Bronchial epithelial cell (primary cell): ENCODE results near the gene ARAP3. TPM values are rescaled to one million over a fixed set of nuclear protein-coding genes. Genes with fewer than 3 reads are reported as not detected.

Experiments
- DNase-seq: peaks from one replicate; pipeline ENCODE4 v3.0.0-alpha.2; 2010; ENCODE audit warnings: low read depth
- FAIRE-seq: peaks from 2 replicates; lab custom pipeline; 2011; peaks lifted over from hg19 to GRCh38; lab: Jason Lieb, UNC
- H3K27me3 ChIP-seq: 2 replicates; pipeline ENCODE4 v1.5.1; 2011; ENCODE audit warnings: low read length; ENCODE audit not compliant: control insufficient read depth, insufficient read depth
- H3K36me3 ChIP-seq: 2 replicates; pipeline ENCODE4 v1.5.1; 2011; ENCODE audit warnings: low read length; ENCODE audit not compliant: control insufficient read depth, insufficient read depth
- H3K4me3 ChIP-seq: 2 replicates; pipeline ENCODE4 v1.5.1; 2011; ENCODE audit warnings: mild to moderate bottlenecking, low read depth, low read length, control low read depth
- CTCF ChIP-seq: IDR thresholded peaks from 2 replicates; pipeline ENCODE4 v1.5.1; 2011; ENCODE audit warnings: mild to moderate bottlenecking, moderate library complexity, low read length, control low read depth, inconsistent platforms; ENCODE audit not compliant: insufficient read depth, severe bottlenecking
- total RNA-seq: library from RNA; depleted of rRNA; stranded (reverse); fragments of >200 nt; gene quantifications from 2 replicates; pipeline ENCODE4 v1.2.1, GENCODE V29; 2014

The ARAP3 gene
- total RNA-seq, 1 donor from 2014 or later: 3.7 TPM

GRCh38 chr5:141691286-141691866, 9.3 kb upstream of the ARAP3 start:
- no peak for FAIRE-seq
- peaks cover 2% of the 10 kb centered on the region for H3K27me3 ChIP-seq
- no peaks in the 10 kb centered on the region for H3K36me3 ChIP-seq
- H3K4me3 ChIP-seq: no peak overlapping the region
- TF ChIP-seq CTCF: no peak
- DNase-seq: no peak

- DNase-seq (no peak), FAIRE-seq (no peak)
- H3K36me3 ChIP-seq: no peaks in the 10 kb centered on the region
- TF ChIP-seq CTCF: no peak
- peaks cover 2% of the 10 kb centered on the region for H3K27me3 ChIP-seq
- H3K4me3 ChIP-seq: no peak overlapping the region
These were observed 4.8 kb upstream of the ARAP3 start for GRCh38 chr5:141686648-141687416.

- no peak overlapping the region for H3K4me3 ChIP-seq
- H3K36me3 ChIP-seq: no peaks in the 10 kb centered on the region
- FAIRE-seq (no peak), DNase-seq (no peak)
- peaks cover under 1% of the 10 kb centered on the region for H3K27me3 ChIP-seq
- no peak for TF ChIP-seq CTCF
These were observed 3.6 kb upstream of the ARAP3 start for GRCh38 chr5:141685591-141685990.

GRCh38 chr5:141683596-141684141, 1.6 kb upstream of the ARAP3 start:
- Histone ChIP-seq H3K27me3 (no peaks in the 10 kb centered on the region), H3K4me3 (no peak overlapping the region), H3K36me3 (peaks cover 3% of the 10 kb centered on the region)
- TF ChIP-seq CTCF: no peak
- DNase-seq (no peak), FAIRE-seq (no peak)

GRCh38 chr5:141681295-141681694, 735 bp downstream of the ARAP3 start:
- peak overlapping the region; percentile 42 for H3K4me3 ChIP-seq
- H3K36me3 ChIP-seq: peaks cover 3% of the 10 kb centered on the region
- no peak for TF ChIP-seq CTCF
- no peak for FAIRE-seq
- no peaks in the 10 kb centered on the region for H3K27me3 ChIP-seq
- DNase-seq: no peak
